Measurements from ENCODE around the gene SCN2B.

The SCN2B gene

GRCh38 chr11:118206391-118207031 lies 30.1 kb upstream of the SCN2B start:
- Histone ChIP-seq H3K4me1 (ENCODE audit: control insufficient read depth, insufficient read depth, low read length, unreplicated experiment) (no peaks in the 10 kb centered on the region), H2AFZ (ENCODE audit: low read length, unreplicated experiment) (no peak overlapping the region), H3K79me2 (ENCODE audit: control insufficient read depth, insufficient read depth, low read length, unreplicated experiment) (no peaks in the 10 kb centered on the region), H3K27me3 (ENCODE audit: insufficient read depth, low read length) (peaks cover 91% of the 10 kb centered on the region), H3K36me3 (ENCODE audit: insufficient read depth, low read length) (no peaks in the 10 kb centered on the region), H3K27ac (ENCODE audit: low read depth, low read length) (no peak overlapping the region), H3K4me3 (ENCODE audit: low read depth, low read length) (no peak overlapping the region)

- Histone ChIP-seq H3K36me3 (ENCODE audit: insufficient read depth, low read length) (no peaks in the 10 kb centered on the region), H3K79me2 (ENCODE audit: control insufficient read depth, insufficient read depth, low read length, unreplicated experiment) (no peaks in the 10 kb centered on the region), H3K4me3 (ENCODE audit: low read depth, low read length) (no peak overlapping the region), H3K27ac (ENCODE audit: low read depth, low read length) (no peak overlapping the region), H3K4me1 (ENCODE audit: control insufficient read depth, insufficient read depth, low read length, unreplicated experiment) (no peaks in the 10 kb centered on the region), H3K27me3 (ENCODE audit: insufficient read depth, low read length) (peaks cover 97% of the 10 kb centered on the region), H2AFZ (ENCODE audit: low read length, unreplicated experiment) (no peak overlapping the region)
These were observed 29.4 kb upstream of the SCN2B start for GRCh38 chr11:118205606-118206378.

DNA sequence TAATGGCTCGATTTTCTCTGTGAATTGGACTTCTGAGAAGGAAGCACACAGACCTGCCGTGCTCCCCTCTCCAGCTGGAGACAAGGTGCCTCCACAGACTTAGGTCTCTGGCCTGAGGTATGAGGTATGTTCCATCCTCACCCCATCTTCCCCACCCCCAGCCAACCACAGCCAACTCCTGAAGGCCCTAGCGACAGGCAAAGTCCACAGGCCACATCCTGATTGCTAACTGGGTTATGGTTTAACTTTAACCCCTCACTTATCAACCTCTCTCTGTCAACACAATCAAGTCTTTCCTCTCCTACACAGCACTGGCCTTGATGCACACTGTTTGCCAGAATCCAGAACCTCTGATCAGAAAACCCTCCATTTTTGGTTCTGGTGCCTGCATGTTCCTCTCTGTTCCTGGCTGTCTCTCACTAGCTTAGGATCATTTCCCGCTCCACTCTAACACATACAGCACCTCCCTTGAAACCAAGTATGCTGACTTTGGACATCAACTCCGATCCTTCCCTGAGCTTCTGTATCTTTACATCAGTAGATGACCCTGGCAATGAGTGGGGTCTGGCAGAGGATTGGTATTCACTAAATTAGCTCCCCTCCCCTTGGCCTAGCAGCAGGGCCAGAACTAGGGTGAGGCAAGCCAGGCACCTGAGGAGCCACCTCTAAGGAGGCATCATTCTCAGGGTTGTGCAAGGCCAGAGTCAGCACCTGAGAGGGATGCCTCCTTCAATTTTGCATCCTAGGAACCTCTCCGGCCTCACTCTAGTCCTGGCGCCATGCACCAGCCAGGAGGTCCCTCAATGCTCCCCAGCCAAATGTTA lies 26.4 kb upstream of the SCN2B start:
- Histone ChIP-seq H2AFZ (ENCODE audit: low read length, unreplicated experiment) (no peak overlapping the region), H3K4me1 (ENCODE audit: control insufficient read depth, insufficient read depth, low read length, unreplicated experiment) (no peaks in the 10 kb centered on the region), H3K4me3 (ENCODE audit: low read depth, low read length) (no peak overlapping the region), H3K79me2 (ENCODE audit: control insufficient read depth, insufficient read depth, low read length, unreplicated experiment) (no peaks in the 10 kb centered on the region), H3K27ac (ENCODE audit: low read depth, low read length) (no peak overlapping the region), H3K36me3 (ENCODE audit: insufficient read depth, low read length) (no peaks in the 10 kb centered on the region), H3K27me3 (ENCODE audit: insufficient read depth, low read length) (peaks cover 70% of the 10 kb centered on the region)

GRCh38 chr11:118201966-118202365 lies 25.5 kb upstream of the SCN2B start:
- Histone ChIP-seq H3K4me1 (ENCODE audit: control insufficient read depth, insufficient read depth, low read length, unreplicated experiment) (no peaks in the 10 kb centered on the region), H2AFZ (ENCODE audit: low read length, unreplicated experiment) (no peak overlapping the region), H3K79me2 (ENCODE audit: control insufficient read depth, insufficient read depth, low read length, unreplicated experiment) (no peaks in the 10 kb centered on the region), H3K27ac (ENCODE audit: low read depth, low read length) (no peak overlapping the region), H3K36me3 (ENCODE audit: insufficient read depth, low read length) (no peaks in the 10 kb centered on the region), H3K4me3 (ENCODE audit: low read depth, low read length) (no peak overlapping the region), H3K27me3 (ENCODE audit: insufficient read depth, low read length) (peaks cover 66% of the 10 kb centered on the region)

- peaks cover 59% of the 10 kb centered on the region for H3K27me3 ChIP-seq (ENCODE audit: insufficient read depth, low read length)
- H3K4me1 ChIP-seq (ENCODE audit: control insufficient read depth, insufficient read depth, low read length, unreplicated experiment), result no peaks in the 10 kb centered on the region
- H3K4me3 ChIP-seq (ENCODE audit: low read depth, low read length), result no peak overlapping the region
- H2AFZ ChIP-seq (ENCODE audit: low read length, unreplicated experiment), result no peak overlapping the region
- no peak overlapping the region for H3K27ac ChIP-seq (ENCODE audit: low read depth, low read length)
- no peaks in the 10 kb centered on the region for H3K36me3 ChIP-seq (ENCODE audit: insufficient read depth, low read length)
- H3K79me2 ChIP-seq (ENCODE audit: control insufficient read depth, insufficient read depth, low read length, unreplicated experiment), result no peaks in the 10 kb centered on the region
These were observed 24.7 kb upstream of the SCN2B start for GRCh38 chr11:118200901-118201680.

DNA sequence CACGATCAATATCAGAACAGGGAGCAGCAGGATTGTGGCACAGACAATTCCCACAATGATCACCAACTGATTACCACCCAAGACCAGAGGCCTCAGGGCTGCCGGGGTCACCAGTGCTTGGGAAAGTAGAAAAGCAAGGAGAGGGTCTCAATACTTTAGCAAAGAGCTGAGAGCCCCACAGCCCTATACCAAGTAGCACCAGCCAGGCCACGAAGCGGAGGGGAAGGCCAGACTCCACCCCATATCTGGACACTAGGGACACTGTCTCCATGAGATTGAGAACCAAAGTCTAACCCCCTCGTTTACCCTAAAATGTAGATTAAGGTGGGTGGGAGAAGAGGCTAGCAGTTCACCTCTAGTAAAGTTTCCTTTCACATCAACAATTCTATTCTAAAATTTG lies 24.1 kb upstream of the SCN2B start:
- Histone ChIP-seq H2AFZ (ENCODE audit: low read length, unreplicated experiment) (no peak overlapping the region), H3K27me3 (ENCODE audit: insufficient read depth, low read length) (peaks cover 53% of the 10 kb centered on the region), H3K36me3 (ENCODE audit: insufficient read depth, low read length) (no peaks in the 10 kb centered on the region), H3K4me3 (ENCODE audit: low read depth, low read length) (no peak overlapping the region), H3K4me1 (ENCODE audit: control insufficient read depth, insufficient read depth, low read length, unreplicated experiment) (no peaks in the 10 kb centered on the region), H3K27ac (ENCODE audit: low read depth, low read length) (no peak overlapping the region), H3K79me2 (ENCODE audit: control insufficient read depth, insufficient read depth, low read length, unreplicated experiment) (no peaks in the 10 kb centered on the region)

- H3K4me3 ChIP-seq (ENCODE audit: low read depth, low read length), result no peak overlapping the region
- no peaks in the 10 kb centered on the region for H3K79me2 ChIP-seq (ENCODE audit: control insufficient read depth, insufficient read depth, low read length, unreplicated experiment)
- H3K27me3 ChIP-seq (ENCODE audit: insufficient read depth, low read length), result peaks cover 39% of the 10 kb centered on the region
- no peaks in the 10 kb centered on the region for H3K4me1 ChIP-seq (ENCODE audit: control insufficient read depth, insufficient read depth, low read length, unreplicated experiment)
- no peaks in the 10 kb centered on the region for H3K36me3 ChIP-seq (ENCODE audit: insufficient read depth, low read length)
- H2AFZ ChIP-seq (ENCODE audit: low read length, unreplicated experiment), result no peak overlapping the region
- H3K27ac ChIP-seq (ENCODE audit: low read depth, low read length), result no peak overlapping the region
These were observed 22.7 kb upstream of the SCN2B start for GRCh38 chr11:118199135-118199534.

DNA sequence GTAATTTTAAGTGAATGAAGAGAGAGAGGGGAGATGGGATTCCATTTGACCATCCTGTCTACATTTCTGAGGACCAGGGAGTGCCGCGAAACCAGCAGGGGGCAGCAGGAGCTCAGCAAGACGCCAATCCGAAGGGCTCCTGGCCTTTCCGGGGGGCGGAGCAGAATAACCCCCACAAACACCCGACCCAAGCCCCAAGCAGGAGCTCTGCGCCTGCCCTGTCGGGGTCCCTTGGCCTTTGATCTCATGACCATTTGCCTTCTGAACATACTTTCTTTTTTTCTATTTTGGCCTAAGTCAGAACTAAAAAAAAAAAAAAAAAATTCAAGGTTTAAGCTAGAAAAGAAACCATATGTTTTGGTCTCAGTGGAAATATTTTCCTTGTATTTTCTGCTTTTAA lies 21.9 kb upstream of the SCN2B start:
- Histone ChIP-seq H3K4me1 (ENCODE audit: control insufficient read depth, insufficient read depth, low read length, unreplicated experiment) (no peaks in the 10 kb centered on the region), H3K36me3 (ENCODE audit: insufficient read depth, low read length) (no peaks in the 10 kb centered on the region), H2AFZ (ENCODE audit: low read length, unreplicated experiment) (no peak overlapping the region)

GRCh38 chr11:118194835-118195627 lies 18.6 kb upstream of the SCN2B start:
- no peaks in the 10 kb centered on the region for H3K36me3 ChIP-seq (ENCODE audit: insufficient read depth, low read length)
- H3K27ac ChIP-seq (ENCODE audit: low read depth, low read length), result no peak overlapping the region
- H3K4me3 ChIP-seq (ENCODE audit: low read depth, low read length), result no peak overlapping the region
- H3K27me3 ChIP-seq (ENCODE audit: insufficient read depth, low read length), result peaks cover 8% of the 10 kb centered on the region
- H3K79me2 ChIP-seq (ENCODE audit: control insufficient read depth, insufficient read depth, low read length, unreplicated experiment), result no peaks in the 10 kb centered on the region
- no peaks in the 10 kb centered on the region for H3K4me1 ChIP-seq (ENCODE audit: control insufficient read depth, insufficient read depth, low read length, unreplicated experiment)
- no peak overlapping the region for H2AFZ ChIP-seq (ENCODE audit: low read length, unreplicated experiment)

More for the DNA sequence above, 21.9 kb upstream of the SCN2B start:
- Histone ChIP-seq H3K79me2 (ENCODE audit: control insufficient read depth, insufficient read depth, low read length, unreplicated experiment) (no peaks in the 10 kb centered on the region), H3K27me3 (ENCODE audit: insufficient read depth, low read length) (peaks cover 32% of the 10 kb centered on the region), H3K27ac (ENCODE audit: low read depth, low read length) (no peak overlapping the region), H3K4me3 (ENCODE audit: low read depth, low read length) (0 out of 2 replicates have a peak overlapping the region, but pooled peaks have one; percentile 36)

Data from ACC112 (cell line).